Endothelial cell of umbilical vein (primary cell): Measurements from ENCODE around the gene MYH14. TPM values are rescaled to one million over a fixed set of nuclear protein-coding genes. Genes with fewer than 3 reads are reported as not detected.

Experiments used
- BruUV-seq: library from RNA; stranded (reverse); fragments of 400-500 nt; replicated peaks from 2 replicates; lab custom pipeline; 2021; lab: Mats Ljungman, UMichigan
- CTCF ChIA-PET: fragments of 300-600, 350-600 bp; sonication (Branson Sonifier 250); formaldehyde crosslinking; loops from one replicate; lab custom pipeline; 2021; ENCODE audit warnings: antibody characterized with exemption, inconsistent platforms; lab: Charles Lee
- POLR2A ChIA-PET: fragments of 300-600, 350-600 bp; sonication (Branson Sonifier 250); formaldehyde crosslinking; loops from one replicate; lab custom pipeline; 2021; ENCODE audit warnings: antibody characterized with exemption, inconsistent platforms; lab: Charles Lee
- DNase-seq: peaks from one replicate; pipeline ENCODE4 v3.0.0-alpha.2; 2011; ENCODE audit warnings: low read depth, low spot score
- FAIRE-seq: peaks from 2 replicates; lab custom pipeline; 2011; peaks lifted over from hg19 to GRCh38; lab: Jason Lieb, UNC
- H2AFZ ChIP-seq: 2 replicates; pipeline ENCODE4 v1.6.0; 2012; ENCODE audit warnings: low read depth, low read length, control low read depth, inconsistent platforms
- H3K27ac ChIP-seq: 2 replicates; pipeline ENCODE4 v1.5.1; 2011; ENCODE audit warnings: low read depth, mild to moderate bottlenecking, control low read depth, low read length, moderate library complexity; ENCODE audit not compliant: insufficient read depth
- H3K27me3 ChIP-seq, 2 experiments: 2 replicates each; pipeline versions ENCODE4 v1.6.0 to v1.6.1; 2011; ENCODE audit warnings: low read length in 2 of 2, mixed read lengths in 1 of 2; ENCODE audit not compliant: control insufficient read depth in 2 of 2, insufficient read depth in 2 of 2
- H3K36me3 ChIP-seq, 2 experiments: 2 replicates in 1 of 2; 3 replicates in 1 of 2; pipeline ENCODE4 v1.5.1; 2011; ENCODE audit warnings: low read length in 2 of 2, mild to moderate bottlenecking in 1 of 2, moderate library complexity in 1 of 2; ENCODE audit not compliant: control insufficient read depth in 2 of 2, insufficient read depth in 2 of 2; ENCODE audit errors: extremely low read depth in 1 of 2
- H3K4me1 ChIP-seq: 3 replicates; pipeline ENCODE4 v1.5.1; 2011; ENCODE audit warnings: mild to moderate bottlenecking, low read length; ENCODE audit not compliant: control insufficient read depth, insufficient read depth; ENCODE audit errors: extremely low read depth
- H3K4me2 ChIP-seq: 2 replicates; pipeline ENCODE4 v1.6.1; 2011; ENCODE audit warnings: low read length, control low read depth, mixed read lengths; ENCODE audit not compliant: insufficient read depth
- H3K4me3 ChIP-seq, 3 experiments: fragments of 200-600 bp in 1 of 3; sonication (generic), shearing (Covaris generic) in 1 of 3; replicated peaks in 1 of 3; 2 replicates each; pipeline ENCODE4 v1.5.1; 2011 to 2016; ENCODE audit warnings: control low read depth in 3 of 3, low read length in 3 of 3, mild to moderate bottlenecking in 2 of 3, inconsistent platforms in 1 of 3, low read depth in 1 of 3, moderate library complexity in 1 of 3; ENCODE audit not compliant: insufficient read depth in 1 of 3
- H3K79me2 ChIP-seq: 2 replicates; pipeline ENCODE4 v1.6.0; 2012; ENCODE audit warnings: low read length, inconsistent platforms; ENCODE audit not compliant: control insufficient read depth, insufficient read depth
- H3K9ac ChIP-seq: replicated peaks from 2 replicates; pipeline ENCODE3; 2011; ENCODE audit warnings: low read length, control low read depth; ENCODE audit not compliant: insufficient read depth; ENCODE audit errors: extremely low read depth
- H3K9me1 ChIP-seq: replicated peaks from 3 replicates; pipeline ENCODE4 v1.6.0; 2011; ENCODE audit warnings: mild to moderate bottlenecking, low read length; ENCODE audit not compliant: control insufficient read depth, insufficient read depth; ENCODE audit errors: extremely low read depth
- H3K9me3 ChIP-seq: replicated peaks from 2 replicates; pipeline ENCODE4 v1.5.1; 2012; ENCODE audit warnings: low read length, inconsistent platforms; ENCODE audit not compliant: control insufficient read depth, insufficient read depth
- H4K20me1 ChIP-seq: replicated peaks from 2 replicates; pipeline ENCODE3; 2011; ENCODE audit warnings: mild to moderate bottlenecking, low read length; ENCODE audit not compliant: control insufficient read depth, insufficient read depth; ENCODE audit errors: extremely low read depth
- CTCF ChIP-seq, 2 donors: IDR thresholded peaks; 1 replicate in 1 of 2; 2 replicates in 1 of 2; pipeline ENCODE4 v1.5.1; 2011; ENCODE audit warnings: low read length in 2 of 2, mild to moderate bottlenecking in 2 of 2, moderate library complexity in 2 of 2, control low read depth in 1 of 2, inconsistent platforms in 1 of 2, low read depth in 1 of 2; ENCODE audit not compliant: insufficient read depth in 1 of 2; ENCODE audit errors: extremely low read depth in 1 of 2
- EZH2 ChIP-seq: IDR thresholded peaks from 2 replicates; pipeline ENCODE4 v1.6.1; 2012; ENCODE audit warnings: borderline replicate concordance, low read depth, mild to moderate bottlenecking, moderate library complexity, low read length, inconsistent platforms; ENCODE audit not compliant: severe bottlenecking
- JUN ChIP-seq: IDR thresholded peaks from 2 replicates; pipeline ENCODE4 v1.6.1; 2011; ENCODE audit warnings: borderline replicate concordance, low read depth; ENCODE audit not compliant: insufficient read length, insufficient read depth
- MYC ChIP-seq: IDR thresholded peaks from one replicate; pipeline ENCODE4 v1.6.1; 2011; ENCODE audit warnings: mild to moderate bottlenecking, low read depth, low read length
- POLR2A ChIP-seq: IDR thresholded peaks from 2 replicates; pipeline ENCODE4 v1.6.1; 2012; ENCODE audit warnings: low read depth, mild to moderate bottlenecking, control low read depth, low read length
- dilution Hi-C: fragments of 300-500 bp; cut with MboI; formaldehyde crosslinking; loops from one replicate; pipeline ENCODE4 v1.15.0; 2019; ENCODE audit warnings: low sequenced_read_pairs; ENCODE audit not compliant: extremely low pct_ligation_motif_present
- intact Hi-C: fragments of 100-400 bp; cut with micrococcal nuclease; formaldehyde crosslinking; loops from one replicate; pipeline ENCODE4 v1.10.0; 2022
- polyA plus RNA-seq, 4 experiments: library from polyadenylated mRNA; depleted of rRNA in 3 of 4; stranded (reverse) in 3 of 4; unstranded in 1 of 4; fragments of >200 nt; gene quantifications; 2 replicates each; pipeline versions ENCODE4 v1.2.1 to v1.2.3, GENCODE V29; 2011 to 2012; ENCODE audit warnings: missing spikeins in 1 of 4
- total RNA-seq: library from RNA; stranded (reverse); gene quantifications from 2 replicates; pipeline ENCODE4 v1.2.3, GENCODE V29; 2021
- TF ChIP-seq, protein P1 (sequence below): IDR thresholded peaks from 2 replicates; pipeline ENCODE4 v1.6.1; 2011; ENCODE audit not compliant: insufficient read depth, insufficient read length

Gene MYH14
- total and polyA plus RNA-seq, 2 donors (not counting 3 experiments of a cell fraction or from before 2014, with no cell fraction given) = 0.13 TPM; not detected in 1

DNA sequence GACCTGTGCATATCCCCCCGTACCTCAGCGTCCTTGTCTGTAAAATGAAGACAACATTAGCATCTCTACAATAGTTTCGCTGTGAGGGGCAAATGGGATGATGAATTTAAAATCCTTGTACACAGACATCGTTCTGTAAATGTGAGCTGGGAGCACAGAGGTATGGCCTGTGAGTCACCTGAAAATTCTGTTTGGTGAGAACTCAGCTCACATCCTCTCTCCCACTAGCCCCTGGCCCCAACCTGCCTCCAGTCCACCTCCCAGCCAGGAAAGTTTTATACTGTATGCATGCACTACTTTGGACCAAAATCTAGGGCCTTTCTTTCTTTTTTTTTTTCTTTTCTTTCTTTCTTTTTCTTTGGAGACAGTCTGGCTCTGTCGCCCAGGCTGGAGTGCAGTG is 31.7 kb upstream of the MYH14 start:
- Histone ChIP-seq H3K36me3 (no peaks in the 10 kb centered on the region), H2AFZ (no peak overlapping the region), H3K4me1 (no peaks in the 10 kb centered on the region), H3K27me3 (no peaks in the 10 kb centered on the region), H4K20me1 (no peaks in the 10 kb centered on the region), H3K27ac (no peak overlapping the region), H3K9me3 (no peaks in the 10 kb centered on the region), H3K79me2 (no peaks in the 10 kb centered on the region), H3K9ac (no peak overlapping the region), H3K4me3 (no peak overlapping the region), H3K4me2 (no peak overlapping the region), H3K9me1 (no peaks in the 10 kb centered on the region)
- BruUV-seq = no TSS peak
- no peak for DNase-seq
- dilution Hi-C loops (no loop called here), intact Hi-C loops (no loop called here)
- TF ChIP-seq JUN = no peak
- no peak for TF ChIP-seq POLR2A
- TF ChIP-seq EZH2 = no peak
- TF ChIP-seq CTCF (IDR thresholded peaks at IDR 0.05; ENCODE audit: extremely low read depth in 1 of 2, insufficient read depth in 1 of 2, low read depth in 1 of 2, low read length in 2 of 2) = no peak
- TF ChIP-seq, protein P1, sequence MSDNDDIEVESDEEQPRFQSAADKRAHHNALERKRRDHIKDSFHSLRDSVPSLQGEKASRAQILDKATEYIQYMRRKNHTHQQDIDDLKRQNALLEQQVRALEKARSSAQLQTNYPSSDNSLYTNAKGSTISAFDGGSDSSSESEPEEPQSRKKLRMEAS = no peak
- ChIA-PET POLR2A (no interaction called here), CTCF (no interaction called here)
- no peak for FAIRE-seq

- no peak for DNase-seq
- BruUV-seq = no TSS peak
- H3K27ac ChIP-seq = no peak overlapping the region
- dilution Hi-C loops = no loop called here
- no peak for FAIRE-seq
- no peak overlapping the region for H2AFZ ChIP-seq
- no peak overlapping the region for H3K4me3 ChIP-seq
- H3K27me3 ChIP-seq = no peaks in the 10 kb centered on the region
- ChIA-PET CTCF (no interaction called here), POLR2A (no interaction called here)
- H3K36me3 ChIP-seq = no peaks in the 10 kb centered on the region
- no peaks in the 10 kb centered on the region for H3K9me1 ChIP-seq
- H3K4me2 ChIP-seq = no peak overlapping the region
- no peaks in the 10 kb centered on the region for H3K9me3 ChIP-seq
- no peaks in the 10 kb centered on the region for H3K79me2 ChIP-seq
- TF ChIP-seq POLR2A (no peak), MYC (no peak), EZH2 (no peak), JUN (no peak)
- no peaks in the 10 kb centered on the region for H3K4me1 ChIP-seq
- no peaks in the 10 kb centered on the region for H4K20me1 ChIP-seq
- intact Hi-C loops = no loop called here
- H3K9ac ChIP-seq = no peak overlapping the region
These were observed 30.7 kb upstream of the MYH14 start for GRCh38 chr19:50172726-50173125.
